ENCODE results near the gene TPPP2. TPM values are rescaled to one million over a fixed set of nuclear protein-coding genes. Genes with fewer than 3 reads are reported as not detected.

Gene TPPP2
- total and polyA plus RNA-seq, 8 donors, result 0.62 TPM; not detected in 7

DNA sequence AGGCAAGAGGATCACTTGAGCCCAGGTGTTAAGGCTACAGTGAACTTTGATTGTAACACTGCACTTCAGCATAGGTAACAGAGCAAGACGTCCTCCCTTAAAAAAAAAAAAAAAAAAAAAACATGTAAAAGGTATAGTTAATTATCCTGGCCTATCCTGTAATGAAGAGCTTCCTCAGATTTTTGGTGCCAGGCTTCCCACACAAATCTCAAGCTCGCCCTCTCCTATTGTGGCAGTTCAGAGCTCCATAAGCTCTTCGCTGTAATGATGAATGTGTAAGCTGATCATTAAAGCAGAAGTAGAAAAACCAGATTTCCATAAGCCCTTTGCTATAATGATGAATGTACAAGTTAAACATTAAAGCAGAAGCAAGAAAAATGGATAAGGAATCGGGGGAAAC, 32.9 kb upstream of the TPPP2 start:
- TF ChIP-seq EP300 (IDR thresholded peaks at IDR 0.05) (no peak), POLR2A (IDR thresholded peaks at IDR 0.05) (no peak), POLR2AphosphoS5 (IDR thresholded peaks at IDR 0.05) (no peak), CTCF (IDR thresholded peaks at IDR 0.05) (no peak)
- peaks cover 0 to 11% (median 3%) of the 10 kb centered on the region in 4 donors for H3K4me1 ChIP-seq
- DNase-seq, result peak in 1 of 2 donors; percentile 57
- 40 to 70% (median 46%) methylated on average over 4 of the region's 4 CpGs for WGBS, 5 donors
- no peak overlapping the region for H3K4me3 ChIP-seq
- no peaks in the 10 kb centered on the region for H3K27me3 ChIP-seq
- peaks cover 40 to 58% (median 55%) of the 10 kb centered on the region in 4 donors for H3K36me3 ChIP-seq
- H3K9me3 ChIP-seq, result no peaks in the 10 kb centered on the region
- intact Hi-C loops (cut with DNase I; ENCODE audit: low total_unique reads), result no loop called here
- H3K27ac ChIP-seq, result no peak overlapping the region

DNA sequence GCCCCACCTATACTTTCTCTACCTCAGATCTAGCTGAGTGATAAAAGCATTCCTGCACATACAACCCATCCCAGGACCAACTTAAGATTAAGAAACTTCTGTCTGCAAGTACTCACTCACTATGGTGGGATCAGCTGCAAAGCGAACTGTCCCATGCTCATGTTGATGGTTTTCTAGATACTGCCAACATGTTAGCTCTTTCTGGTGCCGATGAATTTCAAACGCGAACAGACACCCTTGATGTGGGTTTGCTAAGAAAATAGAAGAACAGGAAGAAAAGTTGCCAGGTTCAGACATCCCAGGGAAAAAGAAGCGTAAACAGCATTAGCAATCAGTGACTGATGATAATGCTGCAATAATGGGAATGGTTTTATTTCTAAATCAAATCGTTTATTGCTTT, 32.5 kb upstream of the TPPP2 start:
- Histone ChIP-seq H3K9me3 (no peaks in the 10 kb centered on the region), H3K27me3 (no peaks in the 10 kb centered on the region), H3K4me1 (peaks cover 0 to 7% (median under 1%) of the 10 kb centered on the region in 4 donors), H3K4me3 (no peak overlapping the region), H3K27ac (no peak overlapping the region), H3K36me3 (peaks cover 35 to 54% (median 51%) of the 10 kb centered on the region in 4 donors)
- DNase-seq, result no peak
- TF ChIP-seq POLR2AphosphoS5 (IDR thresholded peaks at IDR 0.05) (no peak), POLR2A (IDR thresholded peaks at IDR 0.05) (no peak)
- WGBS, 5 donors, result 44 to 69% (median 58%) methylated on average over 6 of the region's 6 CpGs
- intact Hi-C loops (cut with DNase I; ENCODE audit: low total_unique reads), result no loop called here

GRCh38 chr14:20998139-20998538, 31.9 kb upstream of the TPPP2 start:
- no peak overlapping the region for H3K27ac ChIP-seq
- H3K9me3 ChIP-seq, result no peaks in the 10 kb centered on the region
- H3K4me1 ChIP-seq, result peaks cover 0 to 7% (median 0%) of the 10 kb centered on the region in 4 donors
- no peaks in the 10 kb centered on the region for H3K27me3 ChIP-seq
- WGBS, 5 donors, result 33 to 59% (median 42%) methylated on average over 3 of the region's 3 CpGs
- DNase-seq, result peak in 1 of 2 donors; percentile 85
- intact Hi-C loops (cut with DNase I; ENCODE audit: low total_unique reads), result no loop called here
- H3K4me3 ChIP-seq, result no peak overlapping the region
- TF ChIP-seq POLR2AphosphoS5 (IDR thresholded peaks at IDR 0.05), result no peak
- no peak for TF ChIP-seq EP300 (IDR thresholded peaks at IDR 0.05)
- TF ChIP-seq POLR2A (IDR thresholded peaks at IDR 0.05), result no peak
- TF ChIP-seq CTCF (IDR thresholded peaks at IDR 0.05), result no peak
- peaks cover 31 to 48% (median 45%) of the 10 kb centered on the region in 4 donors for H3K36me3 ChIP-seq

DNA sequence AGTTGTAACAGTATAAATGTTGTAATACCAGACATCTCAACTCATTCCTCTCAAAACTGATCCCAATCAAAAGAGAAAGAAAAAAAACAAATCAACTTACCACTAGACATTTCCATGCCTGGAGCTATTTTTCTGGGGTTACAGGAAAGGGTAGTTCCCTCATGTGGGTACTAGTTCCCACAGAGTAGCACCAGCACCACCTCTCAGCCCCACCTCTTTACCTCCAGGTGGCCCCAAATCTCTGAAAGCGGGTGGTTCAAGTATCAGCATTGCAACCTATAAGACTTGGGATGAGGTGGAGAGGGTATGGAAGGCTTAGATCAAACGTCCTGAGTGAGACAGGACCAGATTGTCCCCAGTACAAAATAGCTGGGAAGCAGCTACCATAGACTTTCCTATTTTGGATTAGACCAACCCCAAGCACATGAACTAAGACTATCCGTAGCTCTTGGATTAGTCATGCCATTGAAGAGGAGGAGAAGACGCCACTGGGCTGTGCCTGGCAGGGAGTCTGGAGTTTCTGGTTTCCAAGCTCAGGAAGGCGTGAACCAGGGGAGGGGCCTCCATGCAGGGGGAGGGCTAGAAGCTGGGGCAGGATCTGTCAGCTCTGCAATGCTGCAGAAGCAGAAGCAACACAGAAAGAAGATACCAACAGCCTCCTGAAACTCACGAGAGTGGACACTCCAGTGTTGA, 31.2 kb upstream of the TPPP2 start, which contains the start of gene SLC39A2:
TSS of gene SLC39A2 (plus strand) at position 620 of the 693 bp plus-strand sequence. CDS start 154 bp downstream, outside the sequence.
- Histone ChIP-seq H3K27me3 (no peaks in the 10 kb centered on the region), H3K4me1 (peaks cover 0 to 7% (median 0%) of the 10 kb centered on the region in 4 donors), H3K36me3 (peaks cover 30 to 41% (median 38%) of the 10 kb centered on the region in 4 donors), H3K27ac (no peak within 1 kb of the TSS), H3K4me3 (no peak within 1 kb of the TSS), H3K9me3 (no peaks in the 10 kb centered on the region)
- intact Hi-C loops (cut with DNase I; ENCODE audit: low total_unique reads), result no loop called here
- peak in 1 of 2 donors; percentile 68 for DNase-seq
- TF ChIP-seq EP300 (IDR thresholded peaks at IDR 0.05) (no peak), CTCF (IDR thresholded peaks at IDR 0.05) (no peak), POLR2AphosphoS5 (IDR thresholded peaks at IDR 0.05) (no peak), POLR2A (IDR thresholded peaks at IDR 0.05) (no peak)
- WGBS, 5 donors, result 37 to 42% (median 38%) methylated on average over 6 of the region's 6 CpGs

GRCh38 chr14:20999591-20999990, 30.4 kb upstream of the TPPP2 start:
- WGBS, 5 donors, result 79 to 87% (median 86%) methylated on average over 4 of the region's 4 CpGs

More at GRCh38 chr14:20999591-20999990, 30.4 kb upstream of the TPPP2 start:
- Histone ChIP-seq H3K4me1 (peaks cover 0 to 7% (median 0%) of the 10 kb centered on the region in 4 donors), H3K36me3 (peaks cover 23 to 33% (median 31%) of the 10 kb centered on the region in 4 donors), H3K27me3 (no peaks in the 10 kb centered on the region), H3K27ac (no peak overlapping the region), H3K9me3 (no peaks in the 10 kb centered on the region), H3K4me3 (no peak overlapping the region)
- no peak for TF ChIP-seq POLR2A (IDR thresholded peaks at IDR 0.05)
- TF ChIP-seq CTCF (IDR thresholded peaks at IDR 0.05), result no peak
- no peak for TF ChIP-seq EP300 (IDR thresholded peaks at IDR 0.05)
- no peak for TF ChIP-seq POLR2AphosphoS5 (IDR thresholded peaks at IDR 0.05)
- DNase-seq, result no peak
- intact Hi-C loops (cut with DNase I; ENCODE audit: low total_unique reads), result no loop called here
